Activated CD4-positive, CD25-positive, alpha-beta regulatory T cell treated with anti-CD3 and anti-CD28 coated beads, Interleukin-2, amount 50 U/mL, for 16 hours (primary cell): ENCODE data around the gene OR5K2.

ENCODE experiments used
- DNase-seq: peaks from one replicate; pipeline ENCODE4 v3.0.0-alpha.2; 2020; ENCODE audit warnings: low read depth, low spot score

The OR5K2 gene

DNA sequence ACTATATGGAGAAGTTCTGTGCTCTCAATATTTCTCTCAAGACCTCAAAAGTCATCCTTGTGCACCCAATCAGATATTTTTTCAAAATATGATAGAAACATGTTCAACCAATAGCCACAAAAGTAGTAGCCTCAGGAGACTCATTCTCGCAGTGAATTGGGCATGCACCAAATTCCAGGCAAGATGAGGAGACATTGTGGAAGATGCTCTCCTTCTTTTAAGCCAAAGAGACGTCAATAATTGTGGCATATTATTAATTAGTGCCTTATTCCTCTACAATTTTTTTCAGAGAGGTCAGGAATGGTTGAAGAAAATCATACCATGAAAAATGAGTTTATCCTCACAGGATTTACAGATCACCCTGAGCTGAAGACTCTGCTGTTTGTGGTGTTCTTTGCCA is at the start of gene OR5K2:
TSS of gene OR5K2 (plus strand) at position 301 of the 400 bp plus-strand sequence. CDS start at position 301, 0 bp downstream.
- no peak for DNase-seq

GRCh38 chr3:98449606-98450193 is 47.8 kb upstream of the OR5K2 start:
- DNase-seq = no peak

DNA sequence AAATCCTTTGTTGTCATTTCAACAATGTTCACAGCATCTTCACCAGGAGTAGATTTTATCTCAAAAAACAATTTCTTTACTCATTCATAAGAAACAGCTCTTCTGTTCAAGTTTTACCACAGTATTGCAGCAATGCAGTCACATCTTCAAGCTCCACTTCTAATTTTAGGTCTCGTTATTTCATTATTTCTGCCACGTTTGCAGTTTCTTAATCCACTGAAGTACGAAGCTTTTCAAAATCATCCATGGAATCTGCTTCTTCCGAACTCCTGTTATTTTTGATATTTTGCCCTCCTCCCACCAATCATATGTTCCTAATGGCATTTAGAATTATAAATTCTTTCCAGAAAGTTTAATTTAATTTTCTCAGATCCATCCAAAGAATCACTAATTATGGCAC is 47.1 kb upstream of the OR5K2 start:
- no peak for DNase-seq

DNA sequence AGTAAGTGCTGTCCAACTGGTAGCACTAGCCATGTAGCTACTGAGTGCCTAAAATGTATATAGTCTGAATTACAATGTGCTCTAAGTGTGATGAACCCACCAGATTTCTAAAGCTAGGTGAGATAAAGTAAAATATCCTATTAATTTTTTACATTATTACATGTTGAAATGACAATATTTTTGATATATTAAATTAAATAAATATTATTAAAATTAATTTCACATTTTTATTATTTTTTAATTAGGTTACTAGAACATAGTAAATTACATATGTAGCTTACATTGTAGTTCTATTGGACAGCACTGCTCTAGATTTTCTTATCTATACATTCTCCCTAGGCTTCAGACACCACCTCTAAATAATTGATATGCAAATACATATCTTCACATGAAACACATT is 43.7 kb upstream of the OR5K2 start:
- no peak for DNase-seq

GRCh38 chr3:98454929-98455328 is 42.6 kb upstream of the OR5K2 start:
- DNase-seq = no peak

DNA sequence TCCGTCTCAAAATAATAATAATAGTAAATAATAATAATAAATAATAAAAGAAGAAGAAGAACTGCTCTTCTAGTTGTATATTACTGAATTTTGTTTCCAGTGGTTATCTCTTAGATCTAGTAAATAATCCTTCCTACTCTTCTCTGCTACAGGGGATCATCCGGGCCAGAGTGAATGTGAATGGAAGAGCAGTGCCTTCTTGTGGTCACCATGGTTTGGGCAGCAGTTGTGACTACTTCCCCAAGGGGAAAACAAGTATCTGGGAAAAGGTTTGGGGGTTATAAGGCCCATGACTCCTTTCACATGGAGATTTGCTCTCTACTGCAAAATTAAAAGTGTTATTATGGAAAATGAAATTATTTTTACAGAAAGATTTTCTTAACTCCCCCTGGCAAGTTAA is 39.9 kb upstream of the OR5K2 start:
- no peak for DNase-seq

- no peak for DNase-seq
Observed at GRCh38 chr3:98460220-98460619, 37.3 kb upstream of the OR5K2 start.

DNA sequence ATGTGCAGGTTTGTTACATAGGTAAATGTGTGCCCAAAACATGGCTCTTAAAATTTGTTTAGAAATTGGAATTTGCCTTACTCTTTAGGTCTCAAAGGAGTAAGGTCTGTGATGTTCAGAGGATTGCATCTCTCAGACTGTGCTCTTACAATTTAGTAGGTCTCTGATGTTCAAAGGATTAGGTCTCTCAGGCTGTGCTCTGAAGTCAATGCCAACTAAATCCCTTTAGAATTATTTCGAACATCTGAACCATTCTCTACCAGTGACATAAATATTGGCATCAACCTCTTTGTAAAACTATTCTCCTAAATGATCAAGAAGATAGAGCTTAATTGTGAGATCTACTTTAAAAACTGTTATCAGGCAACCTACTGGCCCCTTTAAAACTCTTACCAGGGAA is 34.6 kb upstream of the OR5K2 start, which contains the start of gene OR5K1:
TSS of gene OR5K1 (plus strand) at position 301 of the 400 bp plus-strand sequence. CDS start 6,376 bp downstream, outside the sequence.
- no peak for DNase-seq

GRCh38 chr3:98482717-98483482 is 14.6 kb upstream of the OR5K2 start:
- no peak for DNase-seq

DNA sequence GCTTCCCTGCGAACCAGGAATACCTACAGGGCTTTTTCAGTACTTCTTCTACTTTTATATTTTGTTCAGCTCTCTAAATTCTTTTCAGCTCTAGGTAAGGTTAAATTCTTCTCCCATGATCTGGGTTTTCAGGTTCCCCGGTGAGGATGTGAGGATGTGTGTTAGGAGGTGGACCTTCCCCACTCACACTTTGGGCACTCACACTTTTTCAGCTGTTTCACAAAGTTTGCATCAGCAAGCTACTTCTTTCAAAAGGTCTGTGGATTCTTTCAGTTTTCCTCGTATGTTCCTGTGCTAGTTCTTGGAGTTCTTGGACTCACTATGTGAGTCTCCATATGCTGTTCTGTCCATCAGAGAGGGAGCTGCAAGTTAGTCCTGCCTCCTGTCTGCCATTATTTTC is 13.9 kb upstream of the OR5K2 start:
- no peak for DNase-seq

GRCh38 chr3:98500019-98500418 is 2.5 kb downstream of the OR5K2 start:
- DNase-seq = no peak

DNA sequence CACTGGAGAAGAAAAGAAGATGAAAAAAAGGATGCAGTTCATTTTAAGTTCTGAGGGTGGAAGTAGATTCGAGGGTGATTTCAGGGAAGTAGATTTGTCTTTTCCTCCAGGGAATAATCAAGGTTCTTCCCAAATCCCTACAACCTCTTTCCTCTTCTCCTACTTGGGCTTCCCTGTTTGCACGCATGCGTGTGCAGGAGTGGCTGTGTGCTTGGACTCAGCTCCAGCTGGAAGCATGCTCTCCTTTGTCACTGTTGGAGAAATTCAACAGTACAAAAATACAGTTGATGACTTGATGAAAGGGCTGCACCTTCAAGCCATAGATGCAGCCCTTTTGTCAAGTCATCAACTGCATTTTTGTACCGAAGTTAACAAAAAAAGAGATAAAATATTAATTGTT is 3.8 kb downstream of the OR5K2 start:
- no peak for DNase-seq

DNA sequence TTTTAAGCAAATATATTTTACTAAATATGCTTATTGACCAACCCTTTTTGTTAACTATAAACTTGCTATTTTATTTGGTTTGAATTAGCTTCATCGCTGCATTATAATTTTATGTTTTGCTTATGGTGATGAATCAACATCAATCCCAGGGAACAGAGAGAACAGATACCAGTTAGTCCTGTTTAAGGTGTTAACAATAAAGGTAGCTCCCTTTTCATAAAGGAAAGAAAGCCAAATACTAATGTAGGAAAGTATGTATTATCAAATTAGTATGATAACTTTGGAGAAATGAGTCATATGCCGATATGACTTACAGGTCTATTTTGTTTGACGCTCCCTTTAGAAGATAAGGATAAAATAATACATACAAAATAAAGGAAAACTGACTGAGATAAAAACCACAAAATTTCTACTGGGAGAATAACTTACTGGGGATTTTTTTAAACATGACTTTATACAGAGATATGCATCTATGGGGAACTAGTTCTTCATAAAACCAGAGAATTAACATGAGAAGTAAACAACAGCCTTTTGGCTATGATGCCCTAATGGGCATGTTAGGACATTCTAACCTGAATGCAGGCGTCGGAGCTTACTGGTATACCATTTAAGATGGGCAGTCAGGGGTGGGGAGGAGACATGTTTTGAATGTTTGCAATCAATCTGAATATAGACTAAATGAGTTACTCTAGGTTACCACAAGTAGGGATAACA is 4.5 kb downstream of the OR5K2 start:
- no peak for DNase-seq

DNA sequence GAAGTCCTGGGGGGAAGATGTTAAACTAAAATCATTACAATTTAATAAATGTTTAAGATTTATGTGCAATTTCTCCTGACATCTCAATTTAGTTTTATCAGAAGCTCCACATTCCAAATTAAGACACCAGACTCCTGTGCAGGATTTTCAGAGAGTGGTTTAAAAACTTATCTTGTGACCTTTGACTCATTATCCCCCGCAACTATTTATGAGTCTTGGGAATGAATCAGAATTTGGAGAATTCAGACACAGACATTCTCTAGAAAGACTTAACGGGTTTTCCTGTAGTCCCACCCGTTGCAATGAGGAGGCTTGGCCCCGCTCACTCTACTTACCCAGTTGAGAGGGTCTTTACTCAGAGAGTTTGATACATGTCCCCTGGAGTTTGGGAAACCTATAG is 7.1 kb downstream of the OR5K2 start:
- DNase-seq = no peak

DNA sequence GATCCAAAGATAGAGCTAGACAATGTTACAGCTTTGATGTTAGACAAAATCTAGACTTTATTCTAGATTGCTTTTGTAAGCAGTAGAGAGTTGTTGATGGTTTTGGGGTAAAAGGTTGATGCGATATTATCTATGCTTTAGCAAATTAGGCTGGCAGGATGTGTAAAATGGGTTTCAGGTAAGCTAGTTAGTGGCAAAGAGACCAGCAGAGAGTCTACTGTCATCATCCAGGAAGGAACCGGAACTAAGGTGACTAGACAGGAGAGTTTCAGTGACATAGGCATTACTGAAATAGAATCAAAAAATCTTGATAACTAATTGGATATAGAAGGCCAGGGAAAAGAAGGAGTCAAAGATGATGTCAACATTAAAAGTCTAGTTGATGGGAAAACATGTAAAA is 11.1 kb downstream of the OR5K2 start:
- no peak for DNase-seq

DNA sequence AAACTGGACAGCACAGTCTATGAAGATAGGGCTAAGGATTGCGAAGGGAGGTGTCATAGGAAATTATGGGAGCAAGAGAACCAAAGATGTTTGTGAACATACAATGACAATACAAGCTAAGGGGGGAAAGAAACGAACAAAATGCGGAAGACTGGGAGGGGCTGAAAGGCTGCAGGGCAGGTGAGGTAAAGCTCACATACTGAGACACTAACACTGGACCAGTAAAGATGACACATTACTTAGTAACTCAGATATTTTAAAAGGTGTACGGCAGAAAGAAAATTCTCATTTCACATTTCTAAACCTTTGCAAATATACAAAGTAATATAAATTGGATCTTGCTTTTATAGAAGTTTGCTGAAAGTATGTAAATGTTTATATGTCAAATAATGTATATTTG is 15.1 kb downstream of the OR5K2 start:
- DNase-seq = no peak

DNA sequence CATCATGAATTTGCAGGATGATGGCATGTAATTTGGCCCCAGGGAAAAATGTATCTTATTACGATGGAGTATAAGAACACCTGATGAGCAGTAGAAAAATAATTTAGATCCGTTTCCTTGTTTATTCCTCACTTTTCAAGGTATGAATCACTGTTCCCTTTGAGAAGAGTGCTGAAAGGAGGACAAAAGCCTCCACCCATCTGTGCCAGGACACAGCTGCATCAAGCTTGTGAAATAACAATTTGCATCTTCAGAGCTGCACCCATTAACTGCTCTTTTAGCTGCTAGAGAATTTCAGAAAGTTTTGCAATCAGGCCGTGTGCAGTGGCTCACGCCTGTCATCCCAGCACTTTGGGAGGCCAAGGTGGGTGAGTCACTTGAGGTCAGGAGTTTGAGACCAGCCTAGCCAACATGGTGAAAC is 15.6 kb downstream of the OR5K2 start:
- DNase-seq = no peak

DNA sequence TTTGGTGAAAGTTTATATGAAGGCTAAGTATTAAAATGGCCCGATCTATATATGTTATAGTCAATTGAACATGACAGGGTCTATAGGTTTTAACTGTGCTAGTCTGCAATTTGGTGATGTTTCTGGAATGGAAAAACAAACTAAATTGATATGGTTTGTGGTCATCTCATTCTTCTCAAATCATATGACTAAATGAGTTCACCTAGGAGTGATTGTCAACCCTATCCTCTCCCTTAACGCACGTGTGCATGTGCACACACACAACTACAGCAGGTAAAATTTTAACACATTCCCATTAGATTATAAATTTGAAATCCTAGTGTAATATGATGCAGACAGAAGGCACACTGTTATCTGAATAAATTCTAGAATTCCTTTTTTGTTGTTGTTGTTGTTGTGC is 16.3 kb downstream of the OR5K2 start:
- DNase-seq = no peak

- no peak for DNase-seq
Observed at GRCh38 chr3:98514948-98515347, 17.5 kb downstream of the OR5K2 start.

DNA sequence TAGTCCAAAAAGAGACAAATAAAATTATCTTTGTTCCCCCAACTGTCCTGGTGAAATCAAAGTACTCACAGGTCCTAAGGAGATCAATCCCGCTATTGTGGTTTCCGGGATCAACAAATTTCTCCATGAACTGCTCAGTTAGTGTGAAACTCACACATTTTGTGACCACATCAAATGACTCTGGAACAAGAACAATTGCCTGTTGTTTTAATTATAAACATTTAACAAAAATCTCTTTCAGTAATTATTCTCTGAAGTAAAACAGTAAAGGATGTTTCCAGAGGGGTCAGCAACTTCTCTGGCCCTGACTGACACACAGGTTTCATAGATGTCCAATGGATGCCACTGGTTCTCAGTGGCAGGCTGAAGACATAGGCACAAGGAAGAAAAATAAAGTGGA is 21.3 kb downstream of the OR5K2 start:
- no peak for DNase-seq

DNA sequence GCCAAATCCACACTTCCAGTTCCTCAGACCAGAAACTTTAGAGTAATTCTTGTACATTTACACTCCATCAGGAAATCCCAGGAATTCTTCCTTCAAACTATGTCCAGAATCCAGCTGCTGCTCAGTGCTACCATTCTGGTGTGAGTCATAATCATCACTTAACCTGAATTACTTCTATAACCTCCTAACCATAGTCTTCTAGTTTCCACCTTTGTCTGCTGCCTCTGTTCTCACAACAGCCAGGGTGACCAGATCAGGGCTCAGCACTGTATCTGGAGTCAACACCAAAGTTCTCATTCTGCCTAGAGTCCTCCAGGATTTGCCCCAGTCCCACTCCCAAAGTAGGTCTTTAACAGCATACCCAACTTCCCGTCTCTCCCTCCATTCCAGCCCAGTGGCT is 21.9 kb downstream of the OR5K2 start:
- DNase-seq = no peak

GRCh38 chr3:98521897-98522543 is 24.5 kb downstream of the OR5K2 start:
- DNase-seq = peak; percentile 37
